ENCODE results near the gene PCDH15. TPM values are rescaled to one million over a fixed set of nuclear protein-coding genes. Genes with fewer than 3 reads are reported as not detected.

Gene PCDH15
- total RNA-seq, 4 donors from 2014 or later = 0.14 to 0.48 (median 0.37) TPM; not detected in 1

GRCh38 chr10:54485971-54486370 is 315.1 kb downstream of the PCDH15 start:
- in situ Hi-C loops (cut with MboI; ENCODE audit: low pct_ligation_motif_present in 1 of 4, low pct_unique_long_range_greater_than_20kb in 1 of 4, low sequenced_read_pairs in 3 of 4) = no loop called here
- no peaks in the 10 kb centered on the region for H3K36me3 ChIP-seq
- intact Hi-C loops (cut with DNase I; ENCODE audit: low total_unique reads) = no loop called here
- no peak overlapping the region for H3K27ac ChIP-seq
- no peaks in the 10 kb centered on the region for H3K27me3 ChIP-seq
- no peak for TF ChIP-seq POLR2AphosphoS5 (IDR thresholded peaks at IDR 0.05)
- TF ChIP-seq EP300 (IDR thresholded peaks at IDR 0.05; ENCODE audit: low read depth) = no peak
- no peak for TF ChIP-seq CTCF (IDR thresholded peaks at IDR 0.05)
- TF ChIP-seq POLR2A (IDR thresholded peaks at IDR 0.05) = no peak
- H3K9me3 ChIP-seq = no peaks in the 10 kb centered on the region
- 59 to 60% methylated on average over 2 of the region's 2 CpGs for WGBS, 2 donors (ENCODE audit: low coverage in 1 of 2)
- H3K4me3 ChIP-seq = no peak overlapping the region
- no peak for DNase-seq
- no peaks in the 10 kb centered on the region for H3K4me1 ChIP-seq

DNA sequence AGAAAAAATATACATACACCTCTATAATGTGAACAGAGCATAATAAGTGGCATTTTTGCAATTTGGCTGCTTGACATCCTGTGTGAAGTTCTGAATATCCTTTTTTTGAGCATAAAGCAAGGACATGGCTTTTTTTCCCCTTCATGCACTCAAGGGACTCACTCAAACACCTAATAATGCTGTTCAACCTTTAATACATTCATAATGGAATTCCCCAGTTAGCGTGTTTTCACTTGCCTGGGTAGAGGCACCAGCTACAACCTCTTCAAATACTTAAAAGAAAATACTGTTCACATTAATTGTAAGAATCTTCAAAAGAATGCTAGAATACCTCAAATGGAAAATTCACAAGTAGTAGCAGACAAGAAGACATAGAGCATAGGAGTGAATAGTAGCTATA is 316.8 kb downstream of the PCDH15 start:
- Histone ChIP-seq H3K9me3 (no peaks in the 10 kb centered on the region), H3K36me3 (no peaks in the 10 kb centered on the region), H3K4me1 (no peaks in the 10 kb centered on the region), H3K27me3 (no peaks in the 10 kb centered on the region), H3K27ac (no peak overlapping the region), H3K4me3 (no peak overlapping the region)
- intact Hi-C loops (cut with DNase I; ENCODE audit: low total_unique reads) = no loop called here
- in situ Hi-C loops (cut with MboI; ENCODE audit: low pct_ligation_motif_present in 1 of 4, low pct_unique_long_range_greater_than_20kb in 1 of 4, low sequenced_read_pairs in 3 of 4) = no loop called here
- DNase-seq = no peak
- TF ChIP-seq CTCF (IDR thresholded peaks at IDR 0.05) (no peak), POLR2AphosphoS5 (IDR thresholded peaks at IDR 0.05) (no peak), POLR2A (IDR thresholded peaks at IDR 0.05) (no peak), EP300 (IDR thresholded peaks at IDR 0.05; ENCODE audit: low read depth) (no peak)
- 79 to 100% methylated on average over 1 of the region's 1 CpG for WGBS, 2 donors (ENCODE audit: low coverage in 1 of 2)

DNA sequence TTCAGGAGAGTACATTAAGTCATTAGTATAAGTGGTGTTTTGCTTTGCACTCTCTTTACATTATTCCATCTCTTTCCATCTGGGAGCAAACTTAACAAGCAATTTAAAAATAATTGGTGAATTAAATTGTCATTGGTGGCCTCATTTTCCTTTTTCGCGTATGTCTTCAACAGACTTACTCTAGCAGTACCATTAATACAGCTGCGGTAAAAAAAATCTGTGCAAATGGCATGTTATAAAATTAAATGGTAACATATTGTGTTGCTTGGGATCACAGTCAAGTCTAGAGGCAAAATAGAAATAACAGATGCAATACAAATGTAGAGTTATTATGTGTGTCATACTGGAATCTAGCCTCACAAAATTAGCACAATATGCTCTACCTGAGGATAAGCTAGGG is 322.4 kb downstream of the PCDH15 start:
- 89 to 95% methylated on average over 3 of the region's 3 CpGs for WGBS, 2 donors (ENCODE audit: low coverage in 1 of 2)
- intact Hi-C loops (cut with DNase I; ENCODE audit: low total_unique reads) = no loop called here
- no peaks in the 10 kb centered on the region for H3K27me3 ChIP-seq

GRCh38 chr10:54477738-54478137 is 323.3 kb downstream of the PCDH15 start:
- H3K27me3 ChIP-seq = no peaks in the 10 kb centered on the region
- no peak for TF ChIP-seq POLR2AphosphoS5 (IDR thresholded peaks at IDR 0.05)
- TF ChIP-seq POLR2A (IDR thresholded peaks at IDR 0.05) = no peak
- TF ChIP-seq CTCF (IDR thresholded peaks at IDR 0.05) = no peak
- TF ChIP-seq EP300 (IDR thresholded peaks at IDR 0.05; ENCODE audit: low read depth) = no peak
- intact Hi-C loops (cut with DNase I; ENCODE audit: low total_unique reads) (no loop called here), in situ Hi-C loops (cut with MboI; ENCODE audit: low pct_ligation_motif_present in 1 of 4, low pct_unique_long_range_greater_than_20kb in 1 of 4, low sequenced_read_pairs in 3 of 4) (no loop called here)
- no peak overlapping the region for H3K4me3 ChIP-seq
- no peaks in the 10 kb centered on the region for H3K4me1 ChIP-seq
- 86 to 92% methylated on average over 4 of the region's 4 CpGs for WGBS, 2 donors (ENCODE audit: low coverage in 1 of 2)
- no peaks in the 10 kb centered on the region for H3K36me3 ChIP-seq
- H3K9me3 ChIP-seq = no peaks in the 10 kb centered on the region
- no peak for DNase-seq
- H3K27ac ChIP-seq = no peak overlapping the region

More for the DNA sequence above, 322.4 kb downstream of the PCDH15 start:
- Histone ChIP-seq H3K36me3 (no peaks in the 10 kb centered on the region), H3K27ac (no peak overlapping the region), H3K4me1 (no peaks in the 10 kb centered on the region), H3K4me3 (no peak overlapping the region), H3K9me3 (no peaks in the 10 kb centered on the region)
- in situ Hi-C loops (cut with MboI; ENCODE audit: low pct_ligation_motif_present in 1 of 4, low pct_unique_long_range_greater_than_20kb in 1 of 4, low sequenced_read_pairs in 3 of 4) = no loop called here
- no peak for DNase-seq
- no peak for TF ChIP-seq EP300 (IDR thresholded peaks at IDR 0.05; ENCODE audit: low read depth)
- TF ChIP-seq POLR2AphosphoS5 (IDR thresholded peaks at IDR 0.05) = no peak
- no peak for TF ChIP-seq CTCF (IDR thresholded peaks at IDR 0.05)
- TF ChIP-seq POLR2A (IDR thresholded peaks at IDR 0.05) = no peak
